Fibroblast of the conjunctiva (primary cell): ENCODE results near the gene MUC5B.

Experiments
- DNase-seq: peaks from one replicate; pipeline ENCODE4 v3.0.0-alpha.2; 2010; ENCODE audit warnings: low read depth

The MUC5B gene

GRCh38 chr11:1267441-1268100 is 44.7 kb downstream of the MUC5B start:
- DNase-seq: no peak

GRCh38 chr11:1269957-1270356 is 47.1 kb downstream of the MUC5B start:
- DNase-seq: no peak

GRCh38 chr11:1270476-1270875 is 47.6 kb downstream of the MUC5B start:
- DNase-seq: no peak

GRCh38 chr11:1271002-1271401 is 48.1 kb downstream of the MUC5B start:
- DNase-seq: no peak

- DNase-seq: no peak
These were observed 48.5 kb downstream of the MUC5B start for GRCh38 chr11:1271406-1271805.

- no peak for DNase-seq
These were observed 49.1 kb downstream of the MUC5B start for GRCh38 chr11:1271927-1272326.

GRCh38 chr11:1272531-1272930 is 49.7 kb downstream of the MUC5B start:
- DNase-seq: no peak

- DNase-seq: no peak
These were observed 51.6 kb downstream of the MUC5B start for GRCh38 chr11:1274501-1274900.

- no peak for DNase-seq
These were observed 52.2 kb downstream of the MUC5B start for GRCh38 chr11:1275021-1275420.

GRCh38 chr11:1276041-1276790 is 53.4 kb downstream of the MUC5B start:
- DNase-seq: no peak

GRCh38 chr11:1276866-1277615 is 54.2 kb downstream of the MUC5B start:
- no peak for DNase-seq

- DNase-seq: no peak
These were observed 55.2 kb downstream of the MUC5B start for GRCh38 chr11:1277936-1278512.

- no peak for DNase-seq
These were observed 56.2 kb downstream of the MUC5B start for GRCh38 chr11:1278766-1279673.

GRCh38 chr11:1279674-1280055 is 56.8 kb downstream of the MUC5B start:
- no peak for DNase-seq

- no peak for DNase-seq
These were observed 57.5 kb downstream of the MUC5B start for GRCh38 chr11:1280116-1281035.

- no peak for DNase-seq
These were observed 58.6 kb downstream of the MUC5B start for GRCh38 chr11:1281326-1281973.

- no peak for DNase-seq
These were observed 59.1 kb downstream of the MUC5B start for GRCh38 chr11:1281974-1282365.

- DNase-seq: no peak
These were observed 60.2 kb downstream of the MUC5B start for GRCh38 chr11:1283091-1283511.

- DNase-seq: no peak
These were observed 61.0 kb downstream of the MUC5B start for GRCh38 chr11:1283906-1284305.

- no peak for DNase-seq
These were observed 62.5 kb downstream of the MUC5B start for GRCh38 chr11:1285316-1285744.
